Measurements from ENCODE around the gene STRIT1. TPM values are rescaled to one million over a fixed set of nuclear protein-coding genes. Genes with fewer than 3 reads are reported as not detected.

Gene STRIT1
- total RNA-seq, 4 donors from 2014 or later: not detected

- DNase-seq: no peak
- no peak overlapping the region for H3K27ac ChIP-seq
- H3K36me3 ChIP-seq: no peaks in the 10 kb centered on the region
- intact Hi-C loops (cut with DNase I): no loop called here
- H3K4me3 ChIP-seq: no peak overlapping the region
- H3K27me3 ChIP-seq: no peaks in the 10 kb centered on the region
- 83 to 97% methylated on average over 13 to 25 of the region's 28 CpGs for WGBS, 2 donors
- H3K4me1 ChIP-seq: no peaks in the 10 kb centered on the region
- no peaks in the 10 kb centered on the region for H3K9me3 ChIP-seq
- no peak for TF ChIP-seq CTCF (IDR thresholded peaks at IDR 0.05)
- TF ChIP-seq POLR2A (IDR thresholded peaks at IDR 0.05): no peak
Observed at GRCh38 chr3:155309581-155309980, 16.1 kb upstream of the STRIT1 start.

- H3K4me1 ChIP-seq: no peaks in the 10 kb centered on the region
- no peaks in the 10 kb centered on the region for H3K36me3 ChIP-seq
- intact Hi-C loops (cut with DNase I): no loop called here
- H3K4me3 ChIP-seq: no peak overlapping the region
- DNase-seq: no peak
- H3K9me3 ChIP-seq: no peaks in the 10 kb centered on the region
- no peak overlapping the region for H3K27ac ChIP-seq
- TF ChIP-seq POLR2A (IDR thresholded peaks at IDR 0.05): no peak
- TF ChIP-seq CTCF (IDR thresholded peaks at IDR 0.05): no peak
- 64 to 70% methylated on average over 9 of the region's 9 CpGs for WGBS, 2 donors
- H3K27me3 ChIP-seq: no peaks in the 10 kb centered on the region
Observed at GRCh38 chr3:155308831-155309230, 15.3 kb upstream of the STRIT1 start.

GRCh38 chr3:155307183-155307582 lies 13.7 kb upstream of the STRIT1 start:
- 84 to 87% methylated on average over 7 of the region's 7 CpGs for WGBS, 2 donors
- TF ChIP-seq CTCF (IDR thresholded peaks at IDR 0.05): no peak
- no peak for TF ChIP-seq POLR2A (IDR thresholded peaks at IDR 0.05)
- DNase-seq: no peak
- Histone ChIP-seq H3K9me3 (no peaks in the 10 kb centered on the region), H3K4me3 (no peak overlapping the region), H3K4me1 (no peaks in the 10 kb centered on the region), H3K36me3 (no peaks in the 10 kb centered on the region), H3K27ac (no peak overlapping the region), H3K27me3 (no peaks in the 10 kb centered on the region)
- intact Hi-C loops (cut with DNase I): no loop called here

GRCh38 chr3:155304394-155304793 lies 10.9 kb upstream of the STRIT1 start:
- no peak for DNase-seq
- intact Hi-C loops (cut with DNase I): no loop called here
- WGBS, 2 donors: 63 to 75% methylated on average over 2 of the region's 2 CpGs

GRCh38 chr3:155303540-155304097 lies 10.1 kb upstream of the STRIT1 start:
- Histone ChIP-seq H3K27me3 (no peaks in the 10 kb centered on the region), H3K4me1 (no peaks in the 10 kb centered on the region), H3K27ac (no peak overlapping the region), H3K36me3 (no peaks in the 10 kb centered on the region), H3K4me3 (no peak overlapping the region), H3K9me3 (no peaks in the 10 kb centered on the region)
- TF ChIP-seq CTCF (IDR thresholded peaks at IDR 0.05) (no peak), POLR2A (IDR thresholded peaks at IDR 0.05) (no peak)
- intact Hi-C loops (cut with DNase I): no loop called here
- DNase-seq: no peak

More at GRCh38 chr3:155304394-155304793, 10.9 kb upstream of the STRIT1 start:
- TF ChIP-seq CTCF (IDR thresholded peaks at IDR 0.05) (no peak), POLR2A (IDR thresholded peaks at IDR 0.05) (no peak)
- H3K4me1 ChIP-seq: no peaks in the 10 kb centered on the region
- H3K27ac ChIP-seq: no peak overlapping the region
- H3K9me3 ChIP-seq: no peaks in the 10 kb centered on the region
- H3K27me3 ChIP-seq: no peaks in the 10 kb centered on the region
- no peaks in the 10 kb centered on the region for H3K36me3 ChIP-seq
- no peak overlapping the region for H3K4me3 ChIP-seq

All from esophagus squamous epithelium (tissue), 5 donors.